Activated CD4-positive, alpha-beta T cell treated with anti-CD3 and anti-CD28 coated beads, Interleukin-2, Interleukin-4, amounts not matched to agents 100 ng/mL and 50 ng/mL, durations not matched to agents 16 hours and 8 hours (primary cell): Measurements from ENCODE around the gene TSPEAR.
"Not testable (repeated sequence)": the region's sequence is repeated elsewhere in the genome, so short reads cannot be mapped to it uniquely, and the experiment has no call there.

Source experiments
- DNase-seq: peaks from one replicate; pipeline ENCODE4 v3.0.0-alpha.2; 2020; ENCODE audit warnings: low spot score

Gene TSPEAR

GRCh38 chr21:44568667-44569556, 142.5 kb downstream of the TSPEAR start:
- no peak for DNase-seq

- no peak for DNase-seq
These were observed 143.1 kb downstream of the TSPEAR start for GRCh38 chr21:44568261-44568660.

- no peak for DNase-seq
These were observed 143.7 kb downstream of the TSPEAR start for GRCh38 chr21:44567481-44568171.

GRCh38 chr21:44566403-44566802, 145.0 kb downstream of the TSPEAR start:
- no peak for DNase-seq

- no peak for DNase-seq
These were observed 146.3 kb downstream of the TSPEAR start for GRCh38 chr21:44564886-44565598.

- no peak for DNase-seq
These were observed 147.3 kb downstream of the TSPEAR start for GRCh38 chr21:44564099-44564498.

- no peak for DNase-seq
These were observed 152.7 kb downstream of the TSPEAR start, which contains the start of gene KRTAP10-3 for GRCh38 chr21:44558695-44559094. TSS of gene KRTAP10-3 (minus strand) at chr21:44558795. CDS start at chr21:44558715, 80 bp downstream.

GRCh38 chr21:44558329-44558675, 153.1 kb downstream of the TSPEAR start:
- DNase-seq: not testable (repeated sequence)

GRCh38 chr21:44557491-44558328, 153.7 kb downstream of the TSPEAR start:
- DNase-seq: no peak

GRCh38 chr21:44556879-44557278, 154.5 kb downstream of the TSPEAR start:
- DNase-seq: no peak

- no peak for DNase-seq
These were observed 156.0 kb downstream of the TSPEAR start for GRCh38 chr21:44555200-44555875.

GRCh38 chr21:44552681-44553080, 158.7 kb downstream of the TSPEAR start:
- no peak for DNase-seq

- DNase-seq: no peak
These were observed 159.2 kb downstream of the TSPEAR start for GRCh38 chr21:44552136-44552535.

- no peak for DNase-seq
These were observed 159.9 kb downstream of the TSPEAR start, which contains the start of gene KRTAP10-2 for GRCh38 chr21:44551340-44551961. TSS of gene KRTAP10-2 (minus strand) at chr21:44551505. CDS start at chr21:44551458, 47 bp downstream.

GRCh38 chr21:44550807-44551206, 160.6 kb downstream of the TSPEAR start:
- no peak for DNase-seq

- not testable (repeated sequence) for DNase-seq
These were observed 161.1 kb downstream of the TSPEAR start for GRCh38 chr21:44550285-44550684.

- DNase-seq: no peak
These were observed 161.7 kb downstream of the TSPEAR start for GRCh38 chr21:44549525-44550211.

- DNase-seq: no peak
These were observed 162.4 kb downstream of the TSPEAR start for GRCh38 chr21:44548922-44549321.

GRCh38 chr21:44548381-44548780, 163.0 kb downstream of the TSPEAR start:
- no peak for DNase-seq
